ENCODE data around the gene C1QL3. TPM values are rescaled to one million over a fixed set of nuclear protein-coding genes. Genes with fewer than 3 reads are reported as not detected.

The C1QL3 gene
- total RNA-seq (2021; fragmentation: NEBNext Ultra II Directional; extraction: Animal tissue kit (Norgen Biotek cat#: 25700)): not detected
- long read RNA-seq: 0 reads

DNA sequence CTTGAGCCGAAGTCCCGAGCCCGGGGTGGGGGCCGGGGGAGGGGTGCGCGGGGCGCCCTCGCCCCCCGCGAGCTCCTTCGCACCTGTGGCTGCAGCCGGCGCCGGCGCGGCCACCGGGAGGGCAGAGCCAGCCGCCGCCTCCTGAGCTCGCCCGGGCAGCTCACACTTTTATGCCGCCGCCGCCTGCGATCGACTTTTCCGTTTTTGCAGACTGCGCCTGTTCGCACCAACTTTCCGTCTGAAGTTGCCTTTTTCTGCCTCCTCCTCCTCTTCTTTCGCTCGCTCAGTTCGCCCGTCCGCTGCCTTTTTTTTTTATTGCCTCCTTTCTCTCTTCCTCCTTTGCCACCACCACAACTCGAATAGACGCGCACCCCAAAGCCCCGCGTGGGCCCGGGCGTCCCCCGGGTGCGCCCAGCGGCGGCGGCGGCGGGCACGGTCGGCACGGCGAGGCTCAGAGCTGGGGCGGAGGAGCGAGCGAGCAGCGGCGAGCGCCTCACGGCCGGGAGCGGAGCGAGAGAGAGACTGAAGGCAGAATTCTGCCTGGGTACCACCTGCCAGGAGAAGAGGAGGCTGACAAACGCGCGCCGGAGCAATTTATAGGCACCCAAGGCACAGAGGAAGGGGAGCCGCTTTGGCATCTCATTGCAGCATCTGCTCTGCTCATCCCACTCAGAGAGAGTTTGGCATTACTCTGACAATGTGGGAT, at the start of gene C1QL3:
C1QL3 (minus strand) TSS at position 569 of the 706 bp plus-strand sequence. CDS start 814 bp downstream, outside the sequence.
- H3K4me3 Mint-ChIP-seq: peak within 1 kb of the TSS; percentile 65
- no peaks in the 10 kb centered on the region for H3K9me3 Mint-ChIP-seq
- H3K27ac Mint-ChIP-seq: no peak within 1 kb of the TSS
- H3K27me3 Mint-ChIP-seq (ENCODE audit: insufficient read depth): peaks cover 42% of the 10 kb centered on the region
- TF ChIP-seq, protein P1, sequence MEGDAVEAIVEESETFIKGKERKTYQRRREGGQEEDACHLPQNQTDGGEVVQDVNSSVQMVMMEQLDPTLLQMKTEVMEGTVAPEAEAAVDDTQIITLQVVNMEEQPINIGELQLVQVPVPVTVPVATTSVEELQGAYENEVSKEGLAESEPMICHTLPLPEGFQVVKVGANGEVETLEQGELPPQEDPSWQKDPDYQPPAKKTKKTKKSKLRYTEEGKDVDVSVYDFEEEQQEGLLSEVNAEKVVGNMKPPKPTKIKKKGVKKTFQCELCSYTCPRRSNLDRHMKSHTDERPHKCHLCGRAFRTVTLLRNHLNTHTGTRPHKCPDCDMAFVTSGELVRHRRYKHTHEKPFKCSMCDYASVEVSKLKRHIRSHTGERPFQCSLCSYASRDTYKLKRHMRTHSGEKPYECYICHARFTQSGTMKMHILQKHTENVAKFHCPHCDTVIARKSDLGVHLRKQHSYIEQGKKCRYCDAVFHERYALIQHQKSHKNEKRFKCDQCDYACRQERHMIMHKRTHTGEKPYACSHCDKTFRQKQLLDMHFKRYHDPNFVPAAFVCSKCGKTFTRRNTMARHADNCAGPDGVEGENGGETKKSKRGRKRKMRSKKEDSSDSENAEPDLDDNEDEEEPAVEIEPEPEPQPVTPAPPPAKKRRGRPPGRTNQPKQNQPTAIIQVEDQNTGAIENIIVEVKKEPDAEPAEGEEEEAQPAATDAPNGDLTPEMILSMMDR (IDR thresholded peaks at IDR 0.05): no peak
- H3K36me3 Mint-ChIP-seq (ENCODE audit: low read depth): 0 out of 2 replicates have a peak, but pooled peaks cover 3% of the 10 kb centered on the region
- DNase-seq: no peak
- peaks cover 6% of the 10 kb centered on the region for H3K4me1 Mint-ChIP-seq (ENCODE audit: low read depth)

DNA sequence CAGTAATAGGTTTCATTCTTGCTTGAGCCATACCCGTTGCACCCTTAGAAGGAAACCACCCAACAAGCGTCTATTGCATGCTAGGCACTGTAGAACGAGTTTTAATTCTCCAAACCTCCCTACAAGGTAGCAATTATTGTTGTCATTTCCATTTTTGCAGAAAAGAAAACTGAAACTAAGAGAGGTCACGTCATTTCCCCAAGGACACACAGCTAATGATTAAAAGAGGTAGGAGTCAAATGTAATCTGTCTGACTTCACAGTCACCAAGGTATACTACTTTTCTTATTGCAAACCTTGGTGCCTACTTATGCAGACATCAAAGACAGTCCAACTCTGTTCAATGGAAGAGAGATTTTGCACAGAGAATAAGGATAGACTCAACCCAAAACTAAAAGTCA, 49.1 kb upstream of the C1QL3 start:
- no peak for DNase-seq
- Mint-ChIP-seq H3K4me1 (ENCODE audit: low read depth) (no peaks in the 10 kb centered on the region; the same call in 1 of the 2 replicates), H3K27me3 (ENCODE audit: insufficient read depth) (no peaks in the 10 kb centered on the region; the same call in 1 of the 2 replicates), H3K36me3 (ENCODE audit: low read depth) (no peaks in the 10 kb centered on the region), H3K4me3 (no peak overlapping the region), H3K9me3 (no peaks in the 10 kb centered on the region), H3K27ac (no peak overlapping the region)
- TF ChIP-seq, protein P1 (IDR thresholded peaks at IDR 0.05): no peak

DNA sequence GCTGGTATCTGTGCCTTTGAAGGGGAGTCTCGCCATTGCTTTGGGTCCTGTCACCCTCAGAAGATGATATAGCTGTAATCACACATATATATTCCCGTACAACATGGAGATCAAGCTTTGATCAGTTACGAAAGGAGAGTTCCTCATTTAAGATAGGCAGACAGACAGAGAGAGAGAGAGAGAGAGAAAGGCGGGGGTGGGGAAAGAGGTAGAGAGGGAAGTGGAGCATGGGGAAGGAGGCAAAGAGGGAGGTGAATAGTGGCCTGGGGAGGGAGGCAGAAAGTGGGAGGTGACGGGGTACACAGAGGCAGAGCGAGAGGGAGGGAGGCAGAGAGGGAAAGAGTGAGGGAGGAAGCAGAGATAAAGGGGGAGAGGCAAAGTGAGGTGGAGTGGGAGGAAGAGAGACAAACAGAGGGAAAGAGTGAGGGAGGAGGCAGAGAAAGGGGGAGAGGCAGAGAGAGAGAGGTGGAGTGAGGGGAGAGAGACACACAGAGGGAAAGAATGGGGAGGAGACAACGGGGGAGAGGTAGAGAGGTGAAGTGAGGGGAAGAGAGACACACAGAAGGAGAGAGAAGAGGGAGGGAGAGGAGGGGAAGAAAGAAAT, 44.6 kb upstream of the C1QL3 start:
- Mint-ChIP-seq H3K4me3 (peak overlapping the region; percentile 65; the same call in 1 of the 2 replicates), H3K4me1 (ENCODE audit: low read depth) (no peaks in the 10 kb centered on the region; the same call in 1 of the 2 replicates), H3K36me3 (ENCODE audit: low read depth) (no peaks in the 10 kb centered on the region), H3K27ac (no peak overlapping the region), H3K9me3 (no peaks in the 10 kb centered on the region), H3K27me3 (ENCODE audit: insufficient read depth) (peaks cover 2% of the 10 kb centered on the region)
- DNase-seq: no peak
- TF ChIP-seq, protein P1 (IDR thresholded peaks at IDR 0.05): no peak

DNA sequence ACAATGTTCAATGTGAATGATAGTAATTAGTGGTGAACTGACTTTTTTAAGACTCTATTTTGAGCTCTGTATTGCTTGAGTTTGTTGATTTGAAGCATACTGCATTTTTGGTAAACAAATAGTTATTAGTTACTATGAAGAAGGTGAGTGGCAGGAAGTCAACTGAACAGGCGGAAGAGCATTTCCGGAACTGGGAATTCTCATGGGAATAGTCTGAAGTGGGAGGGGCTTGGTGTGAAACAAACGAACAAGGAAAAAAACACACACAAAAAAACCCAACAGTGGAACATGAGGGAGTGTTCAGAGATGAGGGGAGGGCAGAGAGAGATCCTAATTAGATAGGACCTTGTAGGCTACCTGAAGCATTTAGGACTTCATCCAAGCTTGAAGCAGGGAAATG, 43.9 kb upstream of the C1QL3 start:
- Mint-ChIP-seq H3K4me3 (no peak overlapping the region), H3K27me3 (ENCODE audit: insufficient read depth) (peaks cover 2% of the 10 kb centered on the region), H3K4me1 (ENCODE audit: low read depth) (no peaks in the 10 kb centered on the region; the same call in 1 of the 2 replicates), H3K9me3 (no peaks in the 10 kb centered on the region), H3K36me3 (ENCODE audit: low read depth) (no peaks in the 10 kb centered on the region), H3K27ac (no peak overlapping the region)
- TF ChIP-seq, protein P1 (IDR thresholded peaks at IDR 0.05): no peak
- DNase-seq: no peak

DNA sequence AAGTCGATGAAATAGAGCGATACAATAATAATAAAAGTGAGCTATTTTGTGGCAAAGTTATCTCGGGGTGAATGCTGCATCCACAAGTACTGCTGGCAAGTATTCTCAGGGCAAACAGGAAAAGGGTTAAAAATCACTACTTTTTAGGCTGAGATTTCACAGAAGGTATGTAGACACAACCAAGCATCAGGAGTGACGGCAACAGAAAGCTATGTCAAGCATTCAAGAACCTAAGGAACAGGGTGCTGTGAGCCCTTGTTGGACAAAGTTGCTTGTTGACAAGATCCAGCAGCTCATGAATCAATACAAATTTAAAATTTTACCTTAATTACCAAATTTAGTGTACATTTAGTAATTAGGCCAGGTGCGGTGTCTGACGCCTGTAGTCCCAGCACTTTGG, 41.2 kb upstream of the C1QL3 start:
- no peak for DNase-seq
- TF ChIP-seq, protein P1 (IDR thresholded peaks at IDR 0.05): no peak
- no peaks in the 10 kb centered on the region for H3K36me3 Mint-ChIP-seq (ENCODE audit: low read depth)
- peaks cover 5% of the 10 kb centered on the region for H3K27me3 Mint-ChIP-seq (ENCODE audit: insufficient read depth)
- H3K4me3 Mint-ChIP-seq: no peak overlapping the region
- no peaks in the 10 kb centered on the region; the same call in 1 of the 2 replicates for H3K4me1 Mint-ChIP-seq (ENCODE audit: low read depth)
- H3K9me3 Mint-ChIP-seq: no peaks in the 10 kb centered on the region
- H3K27ac Mint-ChIP-seq: no peak overlapping the region
